ENCODE measurements around the gene TMEM247.

DNA sequence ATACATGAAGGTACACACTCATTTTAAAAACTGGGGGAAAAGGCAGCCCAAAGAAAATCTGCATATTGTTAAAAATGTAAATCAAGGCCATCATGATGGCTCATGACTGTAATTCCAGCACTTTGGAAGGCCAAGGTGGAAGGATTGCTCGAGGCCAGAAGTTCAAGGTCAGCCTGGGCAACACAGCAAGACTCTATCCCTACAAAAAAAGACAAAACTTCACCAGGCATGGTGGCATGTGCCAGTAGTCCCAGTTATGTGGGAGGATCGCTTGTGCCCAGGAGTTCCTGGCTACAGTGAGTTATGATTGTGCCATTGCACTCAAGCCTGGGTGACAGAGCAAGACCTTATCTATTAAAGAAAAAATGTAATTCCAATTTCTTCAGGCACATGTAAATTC is 34.6 kb upstream of the TMEM247 start:
- TF ChIP-seq, protein P1, sequence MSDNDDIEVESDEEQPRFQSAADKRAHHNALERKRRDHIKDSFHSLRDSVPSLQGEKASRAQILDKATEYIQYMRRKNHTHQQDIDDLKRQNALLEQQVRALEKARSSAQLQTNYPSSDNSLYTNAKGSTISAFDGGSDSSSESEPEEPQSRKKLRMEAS (IDR thresholded peaks at IDR 0.05; ENCODE audit: low read depth, low read length) = no peak
- TF ChIP-seq, protein P2, sequence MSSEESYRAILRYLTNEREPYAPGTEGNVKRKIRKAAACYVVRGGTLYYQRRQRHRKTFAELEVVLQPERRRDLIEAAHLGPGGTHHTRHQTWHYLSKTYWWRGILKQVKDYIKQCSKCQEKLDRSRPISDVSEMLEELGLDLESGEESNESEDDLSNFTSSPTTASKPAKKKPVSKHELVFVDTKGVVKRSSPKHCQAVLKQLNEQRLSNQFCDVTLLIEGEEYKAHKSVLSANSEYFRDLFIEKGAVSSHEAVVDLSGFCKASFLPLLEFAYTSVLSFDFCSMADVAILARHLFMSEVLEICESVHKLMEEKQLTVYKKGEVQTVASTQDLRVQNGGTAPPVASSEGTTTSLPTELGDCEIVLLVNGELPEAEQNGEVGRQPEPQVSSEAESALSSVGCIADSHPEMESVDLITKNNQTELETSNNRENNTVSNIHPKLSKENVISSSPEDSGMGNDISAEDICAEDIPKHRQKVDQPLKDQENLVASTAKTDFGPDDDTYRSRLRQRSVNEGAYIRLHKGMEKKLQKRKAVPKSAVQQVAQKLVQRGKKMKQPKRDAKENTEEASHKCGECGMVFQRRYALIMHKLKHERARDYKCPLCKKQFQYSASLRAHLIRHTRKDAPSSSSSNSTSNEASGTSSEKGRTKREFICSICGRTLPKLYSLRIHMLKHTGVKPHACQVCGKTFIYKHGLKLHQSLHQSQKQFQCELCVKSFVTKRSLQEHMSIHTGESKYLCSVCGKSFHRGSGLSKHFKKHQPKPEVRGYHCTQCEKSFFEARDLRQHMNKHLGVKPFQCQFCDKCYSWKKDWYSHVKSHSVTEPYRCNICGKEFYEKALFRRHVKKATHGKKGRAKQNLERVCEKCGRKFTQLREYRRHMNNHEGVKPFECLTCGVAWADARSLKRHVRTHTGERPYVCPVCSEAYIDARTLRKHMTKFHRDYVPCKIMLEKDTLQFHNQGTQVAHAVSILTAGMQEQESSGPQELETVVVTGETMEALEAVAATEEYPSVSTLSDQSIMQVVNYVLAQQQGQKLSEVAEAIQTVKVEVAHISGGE (CRISPR knock-in tag; IDR thresholded peaks at IDR 0.05) = no peak
- no peak for TF ChIP-seq EP300 (IDR thresholded peaks at IDR 0.05; ENCODE audit: borderline replicate concordance in 1 of 2, control insufficient read depth in 1 of 2, low read depth in 2 of 2, low read length in 2 of 2)
- TF ChIP-seq, protein P3, sequence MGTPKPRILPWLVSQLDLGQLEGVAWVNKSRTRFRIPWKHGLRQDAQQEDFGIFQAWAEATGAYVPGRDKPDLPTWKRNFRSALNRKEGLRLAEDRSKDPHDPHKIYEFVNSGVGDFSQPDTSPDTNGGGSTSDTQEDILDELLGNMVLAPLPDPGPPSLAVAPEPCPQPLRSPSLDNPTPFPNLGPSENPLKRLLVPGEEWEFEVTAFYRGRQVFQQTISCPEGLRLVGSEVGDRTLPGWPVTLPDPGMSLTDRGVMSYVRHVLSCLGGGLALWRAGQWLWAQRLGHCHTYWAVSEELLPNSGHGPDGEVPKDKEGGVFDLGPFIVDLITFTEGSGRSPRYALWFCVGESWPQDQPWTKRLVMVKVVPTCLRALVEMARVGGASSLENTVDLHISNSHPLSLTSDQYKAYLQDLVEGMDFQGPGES (IDR thresholded peaks at IDR 0.05) = no peak
- no peak for TF ChIP-seq CREB1 (IDR thresholded peaks at IDR 0.05; ENCODE audit: low read depth)
- no peak for TF ChIP-seq GABPA (IDR thresholded peaks at IDR 0.05; ENCODE audit: low read depth)
- TF ChIP-seq RFX5 (IDR thresholded peaks at IDR 0.05; ENCODE audit: low read depth, low read length) = no peak
- TF ChIP-seq, protein P4, sequence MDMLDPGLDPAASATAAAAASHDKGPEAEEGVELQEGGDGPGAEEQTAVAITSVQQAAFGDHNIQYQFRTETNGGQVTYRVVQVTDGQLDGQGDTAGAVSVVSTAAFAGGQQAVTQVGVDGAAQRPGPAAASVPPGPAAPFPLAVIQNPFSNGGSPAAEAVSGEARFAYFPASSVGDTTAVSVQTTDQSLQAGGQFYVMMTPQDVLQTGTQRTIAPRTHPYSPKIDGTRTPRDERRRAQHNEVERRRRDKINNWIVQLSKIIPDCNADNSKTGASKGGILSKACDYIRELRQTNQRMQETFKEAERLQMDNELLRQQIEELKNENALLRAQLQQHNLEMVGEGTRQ (IDR thresholded peaks at IDR 0.05; ENCODE audit: borderline replicate concordance, low read depth, low read length) = no peak

All from GM12878 (cell line).